HK-2 (cell line): ENCODE measurements around the gene FXYD6.

Experiments
- DNase-seq: peaks from one replicate; pipeline ENCODE4 v3.0.0-alpha.2; 2018; ENCODE audit not compliant: unreplicated experiment

Gene FXYD6

DNA sequence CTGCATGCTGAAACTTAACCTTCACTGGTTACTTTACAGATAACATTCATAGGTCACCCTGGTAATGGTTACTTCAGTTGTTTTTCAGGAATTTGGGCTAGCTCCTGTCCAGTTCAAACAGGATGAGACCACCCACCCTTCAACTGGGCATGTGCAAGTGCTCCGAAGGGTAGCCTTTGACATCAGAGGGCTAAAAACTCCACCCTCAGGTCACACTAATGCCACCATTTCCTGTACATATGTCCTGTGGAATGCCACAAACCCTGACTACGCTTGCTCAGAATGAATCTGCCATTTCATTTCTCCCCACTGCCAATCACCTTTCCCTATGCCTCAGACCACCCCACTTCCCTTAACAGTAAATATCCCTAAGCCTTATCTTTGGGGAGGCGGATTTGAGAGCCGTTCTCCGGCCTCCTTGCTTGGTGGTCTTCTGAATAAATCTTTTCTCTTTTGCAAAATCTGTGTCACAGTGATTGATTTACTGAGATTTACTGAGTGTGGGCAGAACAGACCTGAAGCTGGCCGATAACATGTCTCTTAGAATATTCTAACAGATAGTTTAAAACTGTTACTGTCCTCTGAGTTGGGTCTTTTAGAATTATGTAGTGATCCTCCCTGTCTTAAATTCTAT is 26.6 kb downstream of the FXYD6 start:
- DNase-seq = no peak

DNA sequence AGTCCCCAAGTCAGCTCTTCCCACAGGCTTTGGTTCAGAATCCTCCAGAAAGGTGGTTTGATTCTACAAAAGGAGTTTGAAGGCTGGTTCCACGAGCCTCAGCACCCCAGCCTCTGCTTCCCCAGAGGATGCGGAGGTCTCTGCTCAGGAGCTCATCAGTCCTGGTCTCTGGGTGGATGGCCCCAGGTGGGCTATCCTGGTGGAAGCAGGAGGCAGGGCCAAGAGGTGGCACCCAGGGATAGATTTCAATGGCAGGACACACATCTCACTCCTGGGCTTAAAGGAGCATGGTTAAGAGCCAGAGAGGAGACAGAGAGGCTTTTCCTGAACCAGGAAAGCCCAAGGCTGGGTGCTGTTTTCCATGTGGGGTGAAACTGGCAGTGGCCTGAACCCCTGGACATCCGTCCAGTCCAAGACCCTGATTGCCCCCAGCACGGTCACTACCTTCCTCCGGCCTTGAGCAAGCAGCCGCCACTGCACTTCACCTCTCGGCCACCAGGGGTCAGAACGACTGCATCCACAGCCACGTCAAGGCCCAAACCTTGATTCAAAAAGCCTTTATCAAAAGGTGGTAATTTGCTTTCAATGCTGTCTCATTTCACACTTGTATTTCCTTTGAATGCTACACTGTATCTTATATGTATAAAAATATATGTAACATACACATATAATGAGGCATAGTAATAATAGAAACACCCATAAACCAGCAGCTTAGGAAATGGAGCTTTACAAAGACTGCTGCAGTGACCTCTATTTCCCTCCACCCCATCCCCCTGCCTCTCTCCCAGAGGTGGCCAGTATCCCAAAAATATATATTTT is 32.6 kb downstream of the FXYD6 start:
- peak; percentile 63 for DNase-seq

DNA sequence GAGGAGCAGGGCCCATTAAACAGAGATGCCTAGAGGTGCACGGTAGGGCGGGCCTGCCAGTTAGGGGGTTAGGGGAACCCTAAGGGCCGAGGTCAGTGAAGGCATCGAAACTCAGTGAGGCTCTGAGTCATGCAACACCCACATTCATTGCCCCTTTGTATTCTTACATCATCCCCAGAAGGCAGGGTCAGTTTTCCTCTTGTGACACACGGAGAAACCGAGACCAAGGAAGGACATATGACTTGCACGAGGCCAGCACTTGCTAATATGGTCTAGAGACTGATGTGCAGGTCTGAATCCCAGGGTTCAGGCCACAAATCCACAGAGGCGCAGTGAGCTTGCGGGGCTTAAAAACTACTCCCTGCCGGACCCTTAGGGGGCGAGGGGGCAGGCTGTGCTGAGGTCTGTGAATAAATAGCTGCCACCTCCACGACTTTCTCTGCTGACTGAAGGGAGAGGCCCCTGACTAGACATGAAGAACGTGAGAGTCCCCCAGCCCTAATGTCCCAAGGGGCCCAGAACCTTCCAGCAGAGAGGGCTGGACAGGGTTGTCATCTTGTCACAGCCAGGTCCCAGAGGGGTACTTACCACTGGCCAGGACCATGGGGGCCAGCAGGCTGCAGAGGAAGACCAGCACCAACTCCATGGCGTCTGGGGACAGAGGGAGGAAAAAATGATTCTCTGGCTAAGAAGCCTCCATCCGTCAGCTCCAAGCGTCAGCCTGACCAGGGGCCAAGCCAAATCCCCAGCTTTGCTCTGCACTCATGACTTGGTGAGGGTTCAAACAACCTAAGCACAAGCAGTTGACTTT is 34.1 kb downstream of the FXYD6 start:
- DNase-seq = no peak

DNA sequence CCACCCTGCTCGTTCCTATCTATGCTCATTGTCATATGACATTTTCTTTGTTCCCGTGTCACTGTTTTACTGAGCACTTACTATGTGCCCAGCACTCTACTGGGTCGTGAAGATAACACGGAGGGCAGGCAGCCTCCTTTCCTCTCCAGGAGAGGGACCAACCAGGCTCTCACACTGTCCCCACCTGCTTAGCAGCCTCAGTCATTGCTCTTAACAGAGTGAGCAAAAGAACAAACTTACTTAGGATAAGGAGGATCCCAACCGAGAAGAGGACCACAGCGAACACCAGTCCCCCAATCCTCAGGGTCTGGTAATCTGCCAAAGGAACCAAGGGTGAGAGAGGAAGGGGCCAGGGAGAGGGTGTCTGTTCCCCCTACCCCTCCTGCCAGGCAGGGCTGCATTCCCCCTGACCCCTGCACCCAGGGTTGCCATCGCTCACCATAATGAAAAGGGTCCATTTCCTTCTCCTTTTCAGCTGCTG is 34.9 kb downstream of the FXYD6 start:
- DNase-seq = no peak

DNA sequence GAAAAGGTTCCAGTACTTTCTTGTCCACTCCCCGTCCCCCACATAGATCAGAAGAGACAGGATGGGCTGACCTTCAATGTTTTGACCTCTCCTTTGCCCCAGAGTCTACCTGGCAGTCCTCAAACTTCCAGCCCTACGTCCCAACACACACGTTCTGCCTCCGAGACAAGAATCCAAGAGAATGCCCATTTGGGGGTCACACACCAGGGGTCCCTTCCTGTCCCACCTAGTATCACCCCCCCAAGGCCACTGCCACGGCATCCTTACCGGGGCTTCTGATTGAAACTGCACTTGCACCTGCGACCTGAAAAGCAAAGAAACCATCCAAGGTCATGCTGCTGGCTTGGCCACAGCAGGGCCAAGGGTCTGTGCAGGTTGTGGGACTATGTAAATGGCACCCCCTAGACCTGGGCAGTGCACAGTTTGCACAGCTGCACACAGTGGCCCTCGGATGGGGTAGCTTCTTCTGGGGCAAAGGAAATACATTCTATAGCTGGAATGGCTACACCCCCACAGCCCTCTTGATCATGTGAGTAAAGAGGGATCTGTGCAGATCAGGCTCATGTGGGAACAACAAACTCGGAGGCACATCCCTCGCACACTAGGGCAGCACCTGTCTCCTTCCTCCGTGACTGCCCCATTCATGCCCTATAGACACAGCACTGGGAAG is 35.4 kb downstream of the FXYD6 start:
- DNase-seq = no peak

DNA sequence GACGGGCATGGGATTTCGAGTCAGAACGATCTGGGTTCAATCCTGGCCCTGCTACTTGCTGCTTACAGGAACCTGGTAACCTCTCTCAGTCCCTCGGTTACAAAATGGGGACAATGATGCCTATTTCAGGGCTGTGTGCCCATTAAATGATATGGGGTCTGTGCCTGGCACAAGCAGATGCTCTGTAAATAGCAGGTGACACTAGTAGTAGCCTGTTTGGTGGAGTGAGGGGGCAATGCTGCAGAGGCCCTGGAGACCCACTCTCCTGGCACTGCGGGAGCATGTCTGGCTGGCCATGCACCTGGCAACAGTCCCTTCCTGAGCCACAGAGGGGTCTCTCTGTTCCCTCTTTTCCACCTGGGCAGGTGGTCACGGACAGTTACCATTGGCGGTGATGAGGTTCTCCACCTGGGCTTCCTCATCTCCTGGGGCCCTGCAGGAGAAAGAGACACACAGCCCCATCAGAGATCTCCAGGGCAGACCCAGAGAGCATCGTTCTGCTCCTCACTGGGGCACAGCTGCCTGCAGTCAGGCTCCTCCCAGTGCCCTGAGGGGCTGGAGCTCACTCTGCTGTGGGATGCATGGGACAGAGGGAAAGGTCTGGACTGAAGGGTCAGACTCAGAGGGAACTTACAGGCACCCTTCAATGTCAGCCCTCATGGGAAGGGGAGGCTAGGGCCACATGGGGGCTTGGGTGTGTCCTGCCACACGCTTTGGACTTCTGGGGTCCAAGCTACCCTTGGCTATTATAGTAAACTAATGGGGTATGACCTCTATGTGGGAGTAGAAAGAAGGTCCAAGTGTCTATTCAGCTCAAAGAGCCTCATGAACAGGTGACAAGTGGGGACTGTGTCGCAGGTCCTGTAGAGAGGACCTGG is 36.3 kb downstream of the FXYD6 start:
- DNase-seq = no peak

DNA sequence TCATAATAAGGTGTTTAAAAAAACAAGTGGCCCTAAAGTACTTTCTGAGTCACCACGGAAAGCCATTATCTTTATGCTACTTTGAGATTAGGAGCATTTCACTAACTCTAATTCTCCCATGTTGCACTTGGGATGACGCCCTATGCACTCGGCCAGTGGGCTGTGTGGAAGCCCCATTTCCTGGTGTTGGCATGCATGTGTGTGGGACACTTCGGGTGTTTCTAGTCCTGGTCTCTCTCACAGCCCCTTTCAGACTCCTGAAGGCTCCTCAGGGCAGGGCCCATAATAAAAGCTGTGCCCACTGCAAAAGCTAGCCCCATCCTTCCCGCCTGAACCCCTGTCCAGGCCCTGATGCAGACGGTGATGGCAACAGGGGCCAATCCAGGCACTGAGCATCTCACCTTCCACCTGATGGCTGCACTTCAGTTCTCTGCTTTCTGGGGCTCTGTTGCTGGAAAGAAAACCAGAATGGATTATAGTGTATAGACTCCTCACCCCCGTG is 37.0 kb downstream of the FXYD6 start:
- DNase-seq = no peak

DNA sequence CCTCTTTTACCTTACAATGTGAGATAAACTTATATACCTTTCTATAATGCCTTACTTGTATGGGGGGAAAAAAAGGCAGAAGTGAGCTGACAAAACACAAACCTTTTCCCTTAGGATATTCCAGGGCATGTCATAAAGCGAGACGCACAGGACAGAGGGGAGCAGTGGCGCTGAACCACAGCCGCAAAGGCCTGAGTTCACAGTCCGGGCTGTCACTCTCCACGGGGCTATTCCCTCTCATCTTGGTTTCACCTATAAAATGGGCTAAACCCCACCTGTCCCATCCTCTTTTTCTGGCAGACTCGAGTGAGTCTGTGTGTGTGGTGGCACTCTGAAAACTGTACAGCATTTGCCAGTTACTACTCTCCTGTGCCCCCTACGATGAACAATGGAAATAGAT is 37.6 kb downstream of the FXYD6 start:
- no peak for DNase-seq

DNA sequence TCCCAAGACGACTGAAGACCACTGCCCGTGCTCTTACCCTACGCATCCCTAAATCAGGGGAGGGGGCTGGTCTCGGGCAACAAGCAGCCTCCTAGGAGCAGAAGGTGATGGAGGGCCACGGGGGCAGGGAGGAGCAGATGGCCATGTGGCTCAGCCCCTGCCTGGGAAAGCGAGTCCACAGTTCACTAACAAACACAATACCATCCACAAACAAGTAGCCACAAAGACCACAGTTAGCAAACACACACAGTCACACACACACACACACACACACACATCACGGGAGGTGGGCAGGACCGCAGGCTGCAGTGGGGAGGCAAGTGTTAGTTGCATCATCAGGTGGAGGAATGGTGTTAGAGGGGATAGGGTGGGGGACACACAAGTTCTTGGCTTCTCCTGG is 38.7 kb downstream of the FXYD6 start:
- DNase-seq = no peak

DNA sequence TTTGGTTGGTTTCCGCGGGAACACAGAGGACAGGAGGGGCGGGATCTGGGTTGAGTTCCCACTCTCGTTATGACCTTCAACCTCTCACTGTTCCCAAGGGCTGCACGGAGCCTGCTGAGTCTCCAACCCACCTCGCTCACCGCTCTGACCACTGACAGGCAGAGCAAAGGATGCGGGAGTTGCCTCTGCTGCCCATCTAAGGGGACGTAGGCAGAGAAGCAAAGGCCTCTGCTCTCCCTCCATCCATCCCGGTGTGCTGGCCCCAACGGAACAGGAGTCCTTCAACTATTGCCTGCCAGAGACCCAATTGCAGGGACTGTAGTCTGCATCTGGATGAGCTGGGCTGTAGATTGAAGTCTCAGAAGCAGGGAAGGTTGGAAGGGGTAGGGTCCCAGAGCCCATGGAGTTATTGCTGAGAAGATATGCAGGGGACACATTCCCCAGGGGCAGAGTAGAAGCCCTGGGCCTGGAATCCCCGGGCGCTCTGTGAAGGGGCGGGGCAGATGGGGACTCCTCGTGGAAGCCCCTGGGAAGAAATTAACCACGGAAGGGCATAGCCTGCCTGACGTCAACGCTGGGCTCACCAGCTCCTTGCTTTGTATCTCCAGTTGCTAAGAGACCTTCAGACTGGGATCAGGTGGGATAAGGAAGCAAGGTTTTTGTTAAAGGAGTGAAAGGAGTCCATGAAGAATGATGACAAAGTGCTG is 39.2 kb downstream of the FXYD6 start:
- no peak for DNase-seq

DNA sequence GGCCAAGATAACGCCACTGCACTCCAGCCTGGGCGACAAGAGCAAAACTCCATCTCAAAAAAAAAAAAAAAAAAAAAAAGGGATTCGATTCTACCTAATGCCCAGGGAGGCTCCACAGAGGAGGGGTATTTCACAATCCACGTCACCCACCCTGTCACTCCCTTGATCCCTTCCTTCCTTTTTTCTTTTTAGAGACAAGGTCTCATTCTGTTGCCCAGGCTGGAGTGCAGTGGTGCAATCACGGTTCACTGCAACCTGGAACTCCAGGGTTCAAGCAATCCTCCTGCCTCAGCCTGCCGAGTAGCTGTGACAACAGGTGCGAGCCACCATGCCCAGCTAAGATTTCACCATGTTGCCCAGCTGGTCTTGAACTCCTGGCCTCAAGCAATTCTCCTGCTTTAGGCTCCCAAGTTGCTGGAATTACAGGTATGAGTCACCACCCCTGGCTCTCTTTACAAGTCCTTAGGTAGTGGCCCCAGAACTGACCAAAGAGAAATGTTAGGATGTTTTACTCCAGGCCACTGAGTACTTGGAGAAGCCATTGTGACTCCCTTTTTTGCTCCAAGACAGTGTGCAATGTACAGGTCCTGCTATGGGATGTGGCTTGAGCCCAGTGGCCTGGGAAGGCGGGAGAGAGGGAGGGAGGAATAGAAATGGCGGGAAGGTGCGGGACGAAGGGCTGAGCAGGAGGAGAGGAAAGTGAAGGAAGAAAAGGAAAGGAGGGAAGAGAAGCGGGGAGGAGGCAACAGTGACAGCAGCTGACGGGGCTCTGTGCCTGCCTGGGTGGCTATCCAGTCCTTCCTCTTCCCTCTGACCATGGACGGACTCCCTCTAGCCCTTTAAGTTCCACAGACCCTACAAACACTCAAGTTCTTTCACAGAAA is 40.1 kb downstream of the FXYD6 start:
- DNase-seq = no peak

DNA sequence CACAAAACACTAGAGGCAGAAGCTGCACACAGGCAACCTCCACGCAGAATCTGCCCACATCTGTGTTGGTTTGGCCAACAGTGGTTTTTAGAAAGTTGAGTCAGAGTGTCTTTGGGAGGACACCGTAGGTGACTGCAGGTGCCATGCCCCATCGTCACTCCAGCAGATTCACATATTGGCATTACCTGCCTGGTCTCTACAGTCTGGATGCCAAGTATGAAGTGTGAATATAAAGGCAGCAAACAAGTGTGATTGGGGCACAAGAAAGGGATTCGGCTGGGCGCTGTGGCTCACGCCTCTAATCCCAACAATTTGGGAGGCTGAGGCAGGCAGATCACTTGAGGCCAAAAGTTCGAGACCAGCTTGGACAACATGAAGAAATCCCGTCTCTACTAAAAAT is 40.9 kb downstream of the FXYD6 start:
- DNase-seq = no peak

DNA sequence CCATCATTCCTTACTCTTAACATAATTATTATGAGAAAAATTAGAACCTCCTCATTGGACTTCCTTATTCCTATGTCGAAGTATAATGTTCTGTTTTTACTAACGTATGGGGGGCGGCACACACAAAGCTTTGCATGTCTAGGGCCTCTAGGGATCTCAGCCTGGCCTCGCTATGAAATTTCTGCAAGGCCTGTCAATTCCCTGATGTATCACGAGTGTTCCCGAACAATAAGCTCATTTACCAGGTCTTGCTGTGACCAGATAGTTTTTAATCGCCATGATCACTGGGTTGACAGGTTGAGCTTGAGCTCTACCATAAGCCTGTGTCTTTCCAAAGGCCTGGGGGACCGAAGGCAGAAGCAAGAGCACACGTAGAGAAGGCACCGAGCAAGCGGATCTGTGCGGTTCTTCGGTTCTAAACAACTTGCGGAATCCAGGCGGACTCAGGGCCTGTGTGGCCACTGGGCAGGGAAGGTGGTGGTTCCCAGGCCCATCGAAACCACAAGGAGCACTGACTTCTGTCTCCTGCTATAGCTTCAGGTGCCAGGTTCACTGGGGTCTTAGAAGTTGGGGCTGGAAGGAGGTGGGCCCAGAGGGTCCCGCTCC is 41.5 kb downstream of the FXYD6 start:
- no peak for DNase-seq

DNA sequence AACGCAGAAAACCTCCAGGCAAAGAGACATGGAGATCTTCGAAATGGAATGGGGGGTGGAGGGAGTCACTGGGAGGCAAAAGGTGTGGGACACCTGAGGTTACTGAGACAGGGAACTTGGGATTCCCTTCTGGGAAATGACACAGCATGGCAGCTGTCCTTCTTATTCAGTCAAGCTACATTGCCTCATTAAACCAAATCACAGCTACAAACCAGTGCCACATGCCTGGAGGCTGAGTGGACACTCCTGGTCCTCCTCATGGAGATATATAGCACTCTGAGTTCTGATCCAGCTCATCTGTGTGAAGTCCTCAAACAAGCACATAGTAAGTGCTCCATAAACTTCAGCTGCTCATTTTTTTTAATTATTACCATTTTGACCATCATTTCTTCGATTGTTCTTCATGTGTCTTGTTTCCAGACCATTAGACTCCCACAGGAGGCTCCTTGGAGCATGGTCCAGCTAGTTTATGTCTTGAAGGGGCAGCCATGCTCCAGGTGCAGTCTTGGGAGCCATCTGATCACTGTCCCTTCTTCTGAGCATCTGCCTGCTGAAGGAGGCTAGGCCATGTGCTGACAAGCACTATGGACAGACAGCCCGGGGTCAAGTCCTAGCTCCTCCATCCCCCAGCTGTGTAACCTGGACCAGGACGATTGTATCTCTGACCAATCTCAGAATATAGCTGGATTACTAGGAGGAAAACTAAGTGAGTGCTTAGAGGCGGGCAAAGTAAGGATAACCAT is 42.2 kb downstream of the FXYD6 start:
- no peak for DNase-seq

DNA sequence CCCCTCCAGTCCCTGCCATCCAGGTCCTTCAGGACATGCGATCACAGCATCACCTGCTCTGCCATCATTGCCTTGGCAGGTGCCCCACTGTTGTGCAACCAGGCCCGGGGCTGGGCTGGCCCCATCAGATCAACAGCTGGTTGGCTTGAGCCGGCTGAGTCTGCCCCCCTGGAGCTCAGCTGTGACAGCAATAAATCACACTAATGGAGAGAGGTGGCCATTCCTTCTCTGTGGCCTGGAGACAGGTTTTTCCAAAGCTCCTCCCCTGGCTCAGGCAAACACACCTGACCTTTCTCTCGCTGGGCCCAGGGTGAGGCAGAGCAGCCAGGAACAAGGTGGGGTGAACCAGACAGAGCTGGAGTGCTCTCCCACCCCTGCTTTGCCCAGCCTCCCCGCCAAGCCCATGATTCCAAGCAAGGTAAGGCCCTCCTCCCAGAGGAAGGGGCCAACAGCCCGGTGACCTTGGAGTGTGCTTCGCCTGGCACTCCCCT is 43.0 kb downstream of the FXYD6 start:
- no peak for DNase-seq

DNA sequence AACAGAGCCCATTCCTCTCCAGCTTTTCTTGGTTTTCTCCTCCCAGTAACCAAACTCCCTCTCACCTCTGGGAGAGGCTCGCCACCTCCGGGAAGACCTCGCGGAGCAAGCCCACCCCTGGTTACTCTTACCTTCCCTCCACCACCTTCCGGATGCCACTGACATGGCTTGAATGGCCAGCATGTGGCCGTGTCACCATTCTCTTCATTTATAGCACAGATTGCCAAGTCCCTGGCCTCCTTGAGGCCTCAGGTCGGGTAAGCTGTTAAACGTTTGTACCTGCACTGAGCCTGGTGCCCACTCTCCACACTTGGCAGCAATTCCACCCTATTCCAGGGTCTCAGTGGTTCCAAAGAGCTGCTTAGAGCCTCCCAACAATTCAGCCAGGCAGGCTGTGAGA is 43.9 kb downstream of the FXYD6 start:
- no peak for DNase-seq

DNA sequence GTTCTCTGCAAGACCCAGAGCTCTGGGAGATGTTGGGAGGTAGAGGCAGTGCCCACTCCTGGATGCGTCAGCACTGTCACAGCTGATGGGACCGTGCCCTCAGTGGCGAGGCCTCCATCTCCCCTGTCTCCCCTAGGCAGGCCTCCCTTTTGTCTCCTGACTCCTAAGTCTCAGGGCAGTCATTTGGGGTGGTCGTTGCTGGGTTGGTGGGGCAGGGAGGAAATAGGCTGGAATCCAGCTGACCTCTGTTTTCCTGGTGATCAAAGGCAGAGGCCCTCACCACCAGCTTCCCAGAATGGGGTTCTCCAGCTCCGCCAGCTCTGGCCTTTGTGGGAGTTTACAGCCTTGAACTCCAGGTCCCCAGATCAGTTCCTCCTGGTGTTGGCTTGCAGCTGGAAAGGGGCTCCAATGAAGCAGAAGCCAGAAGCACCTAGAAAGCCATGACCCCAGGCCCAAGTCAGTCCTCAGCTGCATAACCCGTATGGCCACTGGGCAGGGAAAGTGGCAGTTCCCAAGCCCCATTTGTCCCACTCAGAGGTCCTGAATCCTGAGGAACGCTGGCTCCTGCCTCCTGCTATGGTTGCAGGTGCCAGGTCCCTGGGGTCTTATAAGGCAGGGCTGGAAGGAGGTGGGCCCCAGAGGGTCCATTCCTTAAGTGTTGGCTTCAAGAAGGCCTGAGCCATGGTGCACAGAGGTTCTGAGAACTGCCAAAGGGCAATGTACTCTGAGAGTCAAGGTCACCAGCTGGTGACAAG is 44.6 kb downstream of the FXYD6 start:
- DNase-seq = no peak
